Dermis microvascular lymphatic vessel endothelial cell (primary cell): ENCODE measurements around the gene TCP11L2. TPM values are rescaled to one million over a fixed set of nuclear protein-coding genes. Genes with fewer than 3 reads are reported as not detected.

ENCODE experiments used
- DNase-seq, 2 donors: peaks; one replicate each; pipeline versions ENCODE4 v3.0.0 to v3.0.0-alpha.2; 2010; ENCODE audit warnings: low read depth in 2 of 2
- total RNA-seq: library from RNA; depleted of rRNA; stranded (reverse); fragments of >200 nt; gene quantifications from 2 replicates; pipeline ENCODE4 v1.2.1, GENCODE V29; 2014

Gene TCP11L2
- total RNA-seq = 42.7 and 64.4 TPM in 2 replicates

GRCh38 chr12:106302401-106303201 is at the start of gene TCP11L2:
Gene TCP11L2 (plus strand): TSS chr12:106302733. CDS start chr12:106311076, 8,343 bp downstream.
- peak; percentile 63 to 89 for DNase-seq

GRCh38 chr12:106254724-106255123 is 47.8 kb upstream of the TCP11L2 start:
- no peak for DNase-seq

- DNase-seq = no peak
Measured at GRCh38 chr12:106255493-106255892, 47.0 kb upstream of the TCP11L2 start.

- no peak for DNase-seq
Measured at GRCh38 chr12:106255952-106256351, 46.6 kb upstream of the TCP11L2 start.

GRCh38 chr12:106256524-106256923 is 46.0 kb upstream of the TCP11L2 start:
- DNase-seq = no peak

- DNase-seq = no peak
Measured at GRCh38 chr12:106258226-106258625, 44.3 kb upstream of the TCP11L2 start.

- DNase-seq = no peak
Measured at GRCh38 chr12:106258935-106259334, 43.6 kb upstream of the TCP11L2 start.

- DNase-seq = no peak
Measured at GRCh38 chr12:106265116-106265515, 37.4 kb upstream of the TCP11L2 start.

- no peak for DNase-seq
Measured at GRCh38 chr12:106267535-106267934, 35.0 kb upstream of the TCP11L2 start.

GRCh38 chr12:106269150-106269771 is 33.3 kb upstream of the TCP11L2 start:
- DNase-seq = no peak

GRCh38 chr12:106271575-106272505 is 30.7 kb upstream of the TCP11L2 start:
- no peak for DNase-seq

- DNase-seq = no peak
Measured at GRCh38 chr12:106273491-106273890, 29.0 kb upstream of the TCP11L2 start.

GRCh38 chr12:106274012-106274411 is 28.5 kb upstream of the TCP11L2 start:
- DNase-seq = no peak

GRCh38 chr12:106274575-106275121 is 27.9 kb upstream of the TCP11L2 start:
- peak; percentile 72 to 94 for DNase-seq

- DNase-seq = no peak
Measured at GRCh38 chr12:106275458-106275857, 27.1 kb upstream of the TCP11L2 start.

GRCh38 chr12:106276032-106276740 is 26.3 kb upstream of the TCP11L2 start:
- no peak for DNase-seq

- DNase-seq = no peak
Measured at GRCh38 chr12:106280106-106280505, 22.4 kb upstream of the TCP11L2 start.

- no peak for DNase-seq
Measured at GRCh38 chr12:106281056-106281782, 21.3 kb upstream of the TCP11L2 start.

- no peak for DNase-seq
Measured at GRCh38 chr12:106281804-106282203, 20.7 kb upstream of the TCP11L2 start.

- peak; percentile 49 to 64 for DNase-seq
Measured at GRCh38 chr12:106282457-106283097, 20.0 kb upstream of the TCP11L2 start.
